Endothelial cell of umbilical vein (primary cell): ENCODE measurements around the gene SLIT2.

Experiments
- CTCF ChIP-seq, 2 donors: IDR thresholded peaks; 1 replicate in 1 of 2; 2 replicates in 1 of 2; pipeline ENCODE4 v1.5.1; 2011; ENCODE audit warnings: low read length in 2 of 2, mild to moderate bottlenecking in 2 of 2, moderate library complexity in 2 of 2, control low read depth in 1 of 2, inconsistent platforms in 1 of 2, low read depth in 1 of 2; ENCODE audit not compliant: insufficient read depth in 1 of 2; ENCODE audit errors: extremely low read depth in 1 of 2
- EZH2 ChIP-seq: IDR thresholded peaks from 2 replicates; pipeline ENCODE4 v1.6.1; 2012; ENCODE audit warnings: borderline replicate concordance, low read depth, mild to moderate bottlenecking, moderate library complexity, low read length, inconsistent platforms; ENCODE audit not compliant: severe bottlenecking
- FOS ChIP-seq: IDR thresholded peaks from 2 replicates; pipeline ENCODE4 v1.6.1; 2011; ENCODE audit warnings: mild to moderate bottlenecking, low read length, moderate library complexity, borderline replicate concordance; ENCODE audit not compliant: insufficient read depth
- MAX ChIP-seq: IDR thresholded peaks from 2 replicates; pipeline ENCODE4 v1.6.1; 2011; ENCODE audit not compliant: insufficient read depth, insufficient read length
- POLR2A ChIP-seq: IDR thresholded peaks from 2 replicates; pipeline ENCODE4 v1.6.1; 2012; ENCODE audit warnings: low read depth, mild to moderate bottlenecking, control low read depth, low read length
- POLR2AphosphoS5 ChIP-seq: IDR thresholded peaks from 2 replicates; pipeline ENCODE4 v1.6.1; 2012; ENCODE audit warnings: low read depth, mild to moderate bottlenecking, control low read depth, low read length, moderate library complexity; ENCODE audit not compliant: insufficient read depth

GRCh38 chr4:20260821-20261220 is 9.1 kb downstream of the SLIT2 start:
- TF ChIP-seq CTCF (IDR thresholded peaks at IDR 0.05; ENCODE audit: extremely low read depth in 1 of 2, insufficient read depth in 1 of 2, low read depth in 1 of 2, low read length in 2 of 2) (no peak), POLR2AphosphoS5 (no peak), EZH2 (no peak), MAX (no peak), POLR2A (no peak), FOS (no peak)
